Measurements from ENCODE around the gene OSGEPL1. TPM values are rescaled to one million over a fixed set of nuclear protein-coding genes. Genes with fewer than 3 reads are reported as not detected.
"Not testable (repeated sequence)": the region's sequence is repeated elsewhere in the genome, so short reads cannot be mapped to it uniquely, and the experiment has no call there.

OSGEPL1 gene
- total and polyA plus RNA-seq, 2 experiments from 2014 or later, result 6.5 to 7.5 TPM

DNA sequence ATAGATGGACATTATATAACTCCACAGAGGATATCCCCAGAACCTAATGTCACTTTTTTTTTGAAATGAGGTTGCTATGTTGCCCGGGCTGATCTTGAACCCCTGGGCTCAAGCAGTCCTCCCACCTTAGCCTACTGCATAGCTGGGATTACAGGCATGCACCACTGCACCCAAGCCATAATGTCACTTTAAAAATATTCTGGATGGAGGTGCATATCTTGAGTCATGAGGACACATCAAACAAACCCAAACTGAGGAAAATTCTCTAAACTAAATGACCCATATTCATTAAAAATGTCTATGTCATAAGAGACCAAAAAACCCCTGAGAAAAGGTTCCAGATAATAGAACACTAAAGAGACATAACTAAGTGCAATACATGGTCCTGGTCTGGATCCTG, 36.3 kb downstream of the OSGEPL1 start:
- no peak for DNase-seq
- Histone ChIP-seq H2AFZ (no peak overlapping the region), H3K9me2 (ENCODE audit: insufficient read depth) (no peaks in the 10 kb centered on the region), H4K20me1 (ENCODE audit: insufficient read depth) (no peaks in the 10 kb centered on the region), H3K27me3 (replicated peaks; ENCODE audit: insufficient read depth) (no peaks in the 10 kb centered on the region), H3K9me3 (ENCODE audit: low read depth) (no peaks in the 10 kb centered on the region), H3F3A (ENCODE audit: insufficient read depth) (peaks cover 9% of the 10 kb centered on the region; the same call in 1 of the 2 replicates), H3K4me1 (ENCODE audit: insufficient read depth) (peaks cover 10% of the 10 kb centered on the region), H3K4me2 (ENCODE audit: unreplicated experiment) (no peak overlapping the region), H3K4me3 (no peak overlapping the region), H3K36me3 (ENCODE audit: low read depth) (no peaks in the 10 kb centered on the region), H3K79me2 (ENCODE audit: insufficient read depth) (no peaks in the 10 kb centered on the region), H3K9ac (no peak overlapping the region), H3K27ac (no peak overlapping the region)
- in situ Hi-C loops (cut with MboI), result no loop called here
- 91 to 100% methylated on average over 1 of the region's 1 CpG for WGBS, 2 experiments (ENCODE audit: low coverage in 1 of 2, low lambda C conversion rate in 2 of 2, missing lambda C conversion rate in 2 of 2)
- no peak for TF ChIP-seq EZH2 (IDR thresholded peaks at IDR 0.05; ENCODE audit: insufficient read depth, poor library complexity, severe bottlenecking)
- TF ChIP-seq EZH2phosphoT487 (IDR thresholded peaks at IDR 0.05; ENCODE audit: insufficient read depth, low read depth), result no peak

- Histone ChIP-seq H3K9me3 (ENCODE audit: low read depth) (no peaks in the 10 kb centered on the region), H3K79me2 (ENCODE audit: insufficient read depth) (no peaks in the 10 kb centered on the region), H2AFZ (no peak overlapping the region), H3K9ac (no peak overlapping the region), H3K9me2 (ENCODE audit: insufficient read depth) (no peaks in the 10 kb centered on the region), H3K4me2 (ENCODE audit: unreplicated experiment) (no peak overlapping the region), H3F3A (ENCODE audit: insufficient read depth) (peaks cover 9% of the 10 kb centered on the region; the same call in 1 of the 2 replicates), H3K4me1 (ENCODE audit: insufficient read depth) (peaks cover 10% of the 10 kb centered on the region), H3K36me3 (ENCODE audit: low read depth) (no peaks in the 10 kb centered on the region), H4K20me1 (ENCODE audit: insufficient read depth) (no peaks in the 10 kb centered on the region), H3K27ac (no peak overlapping the region), H3K4me3 (no peak overlapping the region), H3K27me3 (replicated peaks; ENCODE audit: insufficient read depth) (no peaks in the 10 kb centered on the region)
- TF ChIP-seq EZH2 (IDR thresholded peaks at IDR 0.05; ENCODE audit: insufficient read depth, poor library complexity, severe bottlenecking), result no peak
- no peak for TF ChIP-seq EZH2phosphoT487 (IDR thresholded peaks at IDR 0.05; ENCODE audit: insufficient read depth, low read depth)
- DNase-seq, result no peak
- in situ Hi-C loops (cut with MboI), result no loop called here
Observed at GRCh38 chr2:189723192-189723591, 39.4 kb downstream of the OSGEPL1 start.

DNA sequence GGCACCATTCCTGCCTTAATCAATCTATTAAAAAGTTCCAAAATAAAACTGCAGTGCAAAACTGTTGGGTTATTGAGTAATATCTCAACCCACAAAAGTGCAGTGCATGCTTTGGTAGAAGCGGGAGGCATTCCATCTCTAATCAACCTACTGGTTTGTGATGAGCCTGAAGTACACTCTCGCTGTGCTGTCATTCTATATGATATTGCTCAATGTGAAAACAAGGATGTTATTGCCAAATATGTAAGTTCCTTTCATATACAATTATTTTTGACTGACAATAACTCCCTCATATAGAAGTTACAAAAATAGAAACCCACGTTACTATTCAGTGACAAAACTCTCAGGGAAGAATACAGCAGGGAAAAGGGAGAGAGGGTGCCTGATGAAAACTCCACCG, 43.0 kb downstream of the OSGEPL1 start:
- H3K4me3 ChIP-seq, result no peak overlapping the region
- no peaks in the 10 kb centered on the region for H3K27me3 ChIP-seq (replicated peaks; ENCODE audit: insufficient read depth)
- TF ChIP-seq EZH2phosphoT487 (IDR thresholded peaks at IDR 0.05; ENCODE audit: insufficient read depth, low read depth), result no peak
- TF ChIP-seq EZH2 (IDR thresholded peaks at IDR 0.05; ENCODE audit: insufficient read depth, poor library complexity, severe bottlenecking), result no peak
- DNase-seq, result no peak
- no peak overlapping the region for H3K9ac ChIP-seq
- no peaks in the 10 kb centered on the region for H3K36me3 ChIP-seq (ENCODE audit: low read depth)
- H3K4me2 ChIP-seq (ENCODE audit: unreplicated experiment), result no peak overlapping the region
- no peak overlapping the region for H2AFZ ChIP-seq
- peaks cover 10% of the 10 kb centered on the region for H3K4me1 ChIP-seq (ENCODE audit: insufficient read depth)
- 88 to 93% methylated on average over 4 of the region's 4 CpGs for WGBS, 2 experiments (ENCODE audit: low coverage in 1 of 2, low lambda C conversion rate in 2 of 2, missing lambda C conversion rate in 2 of 2)
- no peaks in the 10 kb centered on the region for H3K9me2 ChIP-seq (ENCODE audit: insufficient read depth)
- in situ Hi-C loops (cut with MboI), result no loop called here
- no peaks in the 10 kb centered on the region for H3K79me2 ChIP-seq (ENCODE audit: insufficient read depth)
- H3F3A ChIP-seq (ENCODE audit: insufficient read depth), result peaks cover 9% of the 10 kb centered on the region; the same call in 1 of the 2 replicates
- H3K9me3 ChIP-seq (ENCODE audit: low read depth), result no peaks in the 10 kb centered on the region
- no peaks in the 10 kb centered on the region for H4K20me1 ChIP-seq (ENCODE audit: insufficient read depth)
- no peak overlapping the region for H3K27ac ChIP-seq

DNA sequence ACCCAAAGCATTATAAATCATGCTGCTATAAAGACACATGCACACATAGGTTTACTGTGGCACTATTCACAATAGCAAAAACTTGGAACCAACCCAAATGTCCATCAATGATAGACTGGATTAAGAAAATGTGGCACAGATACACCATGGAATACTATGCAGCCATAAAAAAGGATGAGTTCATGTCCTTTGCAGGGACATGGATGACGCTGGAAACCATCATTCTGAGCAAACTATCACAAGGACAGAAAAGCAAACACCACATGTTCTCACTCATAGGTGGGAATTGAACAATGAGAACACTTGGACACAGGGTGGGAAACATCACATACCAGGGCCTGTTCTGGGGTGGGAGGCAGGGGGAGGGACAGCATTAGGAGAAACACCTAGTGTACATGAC, 45.0 kb downstream of the OSGEPL1 start:
- H3K4me1 ChIP-seq (ENCODE audit: insufficient read depth); H3K79me2 ChIP-seq (ENCODE audit: insufficient read depth); H3K36me3 ChIP-seq (ENCODE audit: low read depth); H3F3A ChIP-seq (ENCODE audit: insufficient read depth); H3K9me3 ChIP-seq (ENCODE audit: low read depth); H3K9ac ChIP-seq; H3K27ac ChIP-seq; H3K27me3 ChIP-seq (replicated peaks; ENCODE audit: insufficient read depth); DNase-seq; H3K4me2 ChIP-seq (ENCODE audit: unreplicated experiment); H3K9me2 ChIP-seq (ENCODE audit: insufficient read depth); H4K20me1 ChIP-seq (ENCODE audit: insufficient read depth); H3K4me3 ChIP-seq; in situ Hi-C loops (cut with MboI); H2AFZ ChIP-seq: not testable (repeated sequence)
- WGBS, 2 experiments (ENCODE audit: low coverage in 1 of 2, low lambda C conversion rate in 2 of 2, missing lambda C conversion rate in 2 of 2), result 83 to 100% methylated on average over 1 of the region's 1 CpG

- Histone ChIP-seq H2AFZ (no peak overlapping the region), H3K9me3 (ENCODE audit: low read depth) (no peaks in the 10 kb centered on the region), H3K4me2 (ENCODE audit: unreplicated experiment) (no peak overlapping the region), H3K9ac (no peak overlapping the region), H3K4me3 (no peak overlapping the region), H3K4me1 (ENCODE audit: insufficient read depth) (no peaks in the 10 kb centered on the region), H3K36me3 (ENCODE audit: low read depth) (no peaks in the 10 kb centered on the region; the same call in 1 of the 2 replicates), H3F3A (ENCODE audit: insufficient read depth) (no peaks in the 10 kb centered on the region), H3K79me2 (ENCODE audit: insufficient read depth) (no peaks in the 10 kb centered on the region), H3K27ac (no peak overlapping the region), H3K27me3 (replicated peaks; ENCODE audit: insufficient read depth) (no peaks in the 10 kb centered on the region), H3K9me2 (ENCODE audit: insufficient read depth) (no peaks in the 10 kb centered on the region), H4K20me1 (ENCODE audit: insufficient read depth) (no peaks in the 10 kb centered on the region)
- WGBS, 2 experiments (ENCODE audit: low coverage in 1 of 2, low lambda C conversion rate in 2 of 2, missing lambda C conversion rate in 2 of 2), result 96 to 98% methylated on average over 5 of the region's 5 CpGs
- in situ Hi-C loops (cut with MboI), result no loop called here
- TF ChIP-seq EZH2phosphoT487 (IDR thresholded peaks at IDR 0.05; ENCODE audit: insufficient read depth, low read depth) (no peak), EZH2 (IDR thresholded peaks at IDR 0.05; ENCODE audit: insufficient read depth, poor library complexity, severe bottlenecking) (no peak)
- DNase-seq, result no peak
Observed at GRCh38 chr2:189709501-189710221, 52.9 kb downstream of the OSGEPL1 start.
